Activated T-cell treated with anti-CD3 and anti-CD28 coated beads, Interleukin-2, amount 50 U/mL, for 48 hours (primary cell): ENCODE results near the gene MMP19.

Source experiments
- DNase-seq, 2 experiments: peaks; one replicate each; pipeline ENCODE4 v3.0.0-alpha.2; 2020

MMP19 gene

GRCh38 chr12:55812088-55812487 is 30.6 kb downstream of the MMP19 start:
- no peak for DNase-seq

- no peak for DNase-seq
Measured at GRCh38 chr12:55809274-55809673, 33.5 kb downstream of the MMP19 start.

- no peak for DNase-seq
Measured at GRCh38 chr12:55806982-55807381, 35.8 kb downstream of the MMP19 start.

- no peak for DNase-seq
Measured at GRCh38 chr12:55797550-55797949, 45.2 kb downstream of the MMP19 start.

- DNase-seq, result no peak
Measured at GRCh38 chr12:55797068-55797467, 45.7 kb downstream of the MMP19 start.

GRCh38 chr12:55795950-55796349 is 46.8 kb downstream of the MMP19 start:
- no peak for DNase-seq

GRCh38 chr12:55789893-55790292 is 52.8 kb downstream of the MMP19 start:
- DNase-seq, result no peak

- DNase-seq, result no peak
Measured at GRCh38 chr12:55789171-55789570, 53.6 kb downstream of the MMP19 start.

GRCh38 chr12:55788546-55788945 is 54.2 kb downstream of the MMP19 start:
- DNase-seq, result no peak
